Mesendoderm (in vitro differentiated cells): Measurements from ENCODE around the gene TTC33.

Source experiments
- DNase-seq: peaks from one replicate; pipeline ENCODE4 v3.0.0; 2013
- H2AK5ac ChIP-seq: 2 replicates; pipeline ENCODE4 v1.6.1; 2013; ENCODE audit warnings: low read length, inconsistent platforms
- H2BK120ac ChIP-seq: 2 replicates; pipeline ENCODE4 v1.6.1; 2013; ENCODE audit warnings: low read depth, mild to moderate bottlenecking, low read length, moderate library complexity, mixed read lengths
- H2BK15ac ChIP-seq: replicated peaks from 2 replicates; pipeline ENCODE4 v1.6.1; 2013; ENCODE audit warnings: low read depth, mild to moderate bottlenecking, moderate library complexity
- H2BK5ac ChIP-seq: 2 replicates; pipeline ENCODE4 v1.6.1; 2013; ENCODE audit warnings: low read length, inconsistent platforms
- H3K18ac ChIP-seq: 2 replicates; pipeline ENCODE4 v1.6.1; 2013; ENCODE audit warnings: mild to moderate bottlenecking, low read length, mixed read lengths
- H3K23ac ChIP-seq: one replicate; pipeline ENCODE4 v1.6.1; 2013; ENCODE audit warnings: low read length
- H3K27ac ChIP-seq: 2 replicates; pipeline ENCODE4 v1.5.1; 2013; ENCODE audit warnings: low read depth, mild to moderate bottlenecking, inconsistent platforms, low read length, moderate library complexity
- H3K27me3 ChIP-seq: 2 replicates; pipeline ENCODE4 v1.6.1; 2013; ENCODE audit warnings: low read length, control low read depth, mild to moderate bottlenecking, inconsistent platforms; ENCODE audit not compliant: insufficient read depth, poor library complexity
- H3K36me3 ChIP-seq: 2 replicates; pipeline ENCODE4 v1.6.1; 2013; ENCODE audit warnings: low read length, inconsistent platforms; ENCODE audit not compliant: control insufficient read depth, insufficient read depth
- H3K4ac ChIP-seq: one replicate; pipeline ENCODE4 v1.6.1; 2013; ENCODE audit warnings: low read depth, mild to moderate bottlenecking, low read length, moderate library complexity
- H3K4me1 ChIP-seq: 2 replicates; pipeline ENCODE4 v1.6.1; 2013; ENCODE audit warnings: low read depth, low read length, inconsistent platforms; ENCODE audit not compliant: control insufficient read depth
- H3K4me2 ChIP-seq: 2 replicates; pipeline ENCODE4 v1.6.1; 2013; ENCODE audit warnings: low read length
- H3K4me3 ChIP-seq: 2 replicates; pipeline ENCODE4 v1.5.1; 2013; ENCODE audit warnings: mild to moderate bottlenecking, low read length
- H3K56ac ChIP-seq: one replicate; pipeline ENCODE4 v1.6.1; 2013; ENCODE audit warnings: low read length
- H3K79me1 ChIP-seq: 2 replicates; pipeline ENCODE4 v1.6.1; 2013; ENCODE audit warnings: low read length, inconsistent platforms
- H3K79me2 ChIP-seq: 2 replicates; pipeline ENCODE4 v1.6.1; 2013; ENCODE audit warnings: mild to moderate bottlenecking, low read length; ENCODE audit not compliant: control insufficient read depth, insufficient read depth
- H3K9ac ChIP-seq: 2 replicates; pipeline ENCODE4 v1.6.1; 2013; ENCODE audit warnings: low read length, inconsistent platforms
- H4K5ac ChIP-seq: one replicate; pipeline ENCODE4 v1.6.1; 2013; ENCODE audit warnings: low read length
- H4K8ac ChIP-seq: one replicate; pipeline ENCODE4 v1.6.1; 2013; ENCODE audit warnings: low read depth, mild to moderate bottlenecking, control low read depth, low read length, moderate library complexity
- WGBS: extraction: QIAGEN DNeasy Blood & Tissue Kit; methylation state at CpG from one replicate; pipeline ENCODE4 v1.1.7; 2013; ENCODE audit warnings: low lambda C conversion rate, missing lambda C conversion rate; ENCODE audit not compliant: insufficient coverage; ENCODE audit errors: extremely low coverage; 5-methylcytosine and 5-hydroxymethylcytosine counted together

Gene TTC33

DNA sequence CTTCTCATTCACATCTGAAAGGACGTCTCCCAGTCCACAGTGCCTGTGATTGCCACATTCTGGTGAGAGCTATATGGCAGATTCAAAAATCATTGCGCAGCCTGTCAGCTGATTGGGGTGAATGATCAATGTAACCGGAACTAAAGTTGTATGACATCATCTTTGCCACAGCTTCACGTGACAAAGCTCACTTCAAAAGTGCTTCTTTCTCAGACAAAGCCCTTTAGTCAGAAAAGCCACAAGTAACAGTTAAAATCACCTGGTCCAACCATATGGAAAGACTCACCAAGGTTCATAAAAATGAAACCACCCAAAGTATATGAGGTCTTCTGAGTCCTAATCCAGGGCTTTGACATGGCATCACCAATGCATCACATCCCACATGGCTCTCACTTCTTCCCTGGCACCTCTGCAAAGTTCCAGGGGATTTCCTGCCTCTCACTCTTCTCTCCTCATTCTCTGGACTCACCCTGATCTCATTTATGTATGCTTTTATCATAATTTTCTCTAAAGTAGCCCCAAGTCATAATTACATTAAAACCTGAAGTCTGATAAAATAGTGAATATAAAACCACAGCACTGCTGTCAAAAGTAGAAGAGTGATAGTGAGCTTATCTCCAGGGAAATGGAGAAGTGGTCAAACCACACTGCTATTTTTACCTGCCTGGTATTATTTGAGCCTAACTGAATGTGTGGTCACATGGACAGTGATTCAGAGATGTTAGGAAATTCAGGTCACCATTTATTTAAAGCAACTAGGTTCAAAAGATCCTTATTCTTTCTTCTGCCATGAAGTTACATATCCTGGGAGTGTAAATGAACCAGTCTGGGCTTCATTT lies 269.1 kb downstream of the TTC33 start:
- H3K9ac ChIP-seq, result no peak overlapping the region
- H4K8ac ChIP-seq, result no peak overlapping the region
- no peak overlapping the region for H2BK15ac ChIP-seq
- no peaks in the 10 kb centered on the region for H3K79me1 ChIP-seq
- H3K23ac ChIP-seq, result no peak overlapping the region
- H3K56ac ChIP-seq, result no peak overlapping the region
- H3K79me2 ChIP-seq, result no peaks in the 10 kb centered on the region
- H3K27ac ChIP-seq, result no peak overlapping the region
- H3K18ac ChIP-seq, result no peak overlapping the region
- no peak overlapping the region for H2BK120ac ChIP-seq
- H2BK5ac ChIP-seq, result no peak overlapping the region
- H3K4me3 ChIP-seq, result no peak overlapping the region
- WGBS, result no CpG with 5 or more reads among the region's 4 CpGs
- peak overlapping the region; percentile 51 for H4K5ac ChIP-seq
- H3K4me1 ChIP-seq, result no peaks in the 10 kb centered on the region
- no peak overlapping the region for H2AK5ac ChIP-seq
- H3K4ac ChIP-seq, result no peak overlapping the region
- H3K4me2 ChIP-seq, result no peak overlapping the region
- H3K36me3 ChIP-seq, result no peaks in the 10 kb centered on the region
- DNase-seq, result no peak
- no peaks in the 10 kb centered on the region for H3K27me3 ChIP-seq

DNA sequence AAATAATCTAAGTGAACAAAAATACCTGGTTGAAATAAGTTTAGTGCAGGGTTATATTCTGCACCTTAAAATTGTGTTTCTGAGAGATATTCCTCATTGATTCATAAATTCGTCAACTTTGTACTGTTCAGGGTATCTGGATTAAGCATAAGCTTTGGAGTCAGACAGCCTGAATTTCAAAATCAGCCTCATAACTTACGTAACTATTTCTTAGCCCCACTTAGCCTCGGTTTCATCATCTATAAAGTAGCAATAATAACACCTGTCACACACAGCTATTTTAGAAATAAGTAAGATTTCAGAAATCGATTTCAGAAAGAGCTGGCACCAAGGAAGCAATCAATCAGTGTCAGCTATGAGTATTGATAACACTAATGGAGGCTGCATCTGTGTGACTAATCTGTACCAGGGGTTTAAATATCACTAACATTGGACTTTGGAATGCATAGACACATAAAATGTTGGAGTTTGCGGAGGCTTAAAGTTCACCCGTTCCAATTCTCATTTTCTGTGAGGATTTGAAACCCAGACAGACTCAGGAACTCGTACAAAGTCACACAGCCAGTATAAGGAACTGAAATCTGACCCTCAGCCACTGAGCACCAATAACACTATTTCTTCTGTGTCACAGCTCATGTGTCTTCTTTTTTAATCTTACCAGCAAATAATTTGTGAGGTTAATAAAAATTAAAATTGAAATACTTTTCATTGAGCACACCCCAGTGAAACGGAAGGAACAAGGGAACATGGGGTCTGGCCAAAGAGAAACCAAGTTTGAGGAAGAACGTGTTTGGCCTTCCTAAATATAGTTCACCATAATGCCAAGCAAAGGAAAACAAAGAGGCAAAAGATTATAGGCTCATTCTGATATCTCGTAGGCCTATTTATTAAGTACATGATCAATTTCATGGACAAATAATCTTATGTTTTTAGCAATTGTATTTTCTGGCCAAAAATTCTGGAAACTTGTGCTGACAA lies 270.5 kb downstream of the TTC33 start:
- Histone ChIP-seq H3K4ac (no peak overlapping the region), H3K27me3 (no peaks in the 10 kb centered on the region), H2AK5ac (no peak overlapping the region), H3K56ac (no peak overlapping the region), H2BK15ac (no peak overlapping the region), H3K18ac (no peak overlapping the region), H4K5ac (no peak overlapping the region), H2BK120ac (no peak overlapping the region), H2BK5ac (no peak overlapping the region), H3K9ac (no peak overlapping the region), H3K4me3 (no peak overlapping the region), H3K4me1 (no peaks in the 10 kb centered on the region), H3K4me2 (no peak overlapping the region), H3K36me3 (no peaks in the 10 kb centered on the region), H3K27ac (no peak overlapping the region), H3K23ac (no peak overlapping the region), H4K8ac (no peak overlapping the region), H3K79me1 (no peaks in the 10 kb centered on the region), H3K79me2 (no peaks in the 10 kb centered on the region)
- no CpG with 5 or more reads among the region's 10 CpGs for WGBS
- DNase-seq, result no peak

DNA sequence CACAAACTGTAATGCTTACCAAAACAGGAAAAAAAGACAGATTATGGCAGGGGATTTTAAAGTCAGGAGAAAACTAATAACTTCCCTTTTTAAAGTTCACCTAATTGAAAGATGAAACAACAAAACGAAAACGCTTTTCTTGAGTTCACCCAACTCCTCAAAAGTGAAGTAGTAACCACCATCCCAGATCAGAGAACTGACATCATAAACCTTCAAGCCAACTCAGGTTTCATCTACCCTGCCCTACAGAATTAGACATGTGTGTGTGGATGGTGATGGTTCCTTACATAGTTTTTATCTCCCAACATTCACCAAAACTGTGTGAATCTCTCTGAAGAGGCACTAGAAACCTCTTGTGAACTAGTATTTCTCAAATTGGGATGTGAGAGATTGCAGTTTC lies 271.3 kb downstream of the TTC33 start:
- no peak overlapping the region for H3K27ac ChIP-seq
- DNase-seq, result no peak
- H3K4me1 ChIP-seq, result no peaks in the 10 kb centered on the region
- WGBS, result no CpG with 5 or more reads among the region's 2 CpGs
- no peak overlapping the region for H3K18ac ChIP-seq
- no peak overlapping the region for H3K4me2 ChIP-seq
- H3K4me3 ChIP-seq, result no peak overlapping the region
- H2AK5ac ChIP-seq, result no peak overlapping the region
- H4K5ac ChIP-seq, result no peak overlapping the region
- no peak overlapping the region for H3K56ac ChIP-seq
- no peaks in the 10 kb centered on the region for H3K79me2 ChIP-seq
- H2BK120ac ChIP-seq, result no peak overlapping the region
- H3K36me3 ChIP-seq, result no peaks in the 10 kb centered on the region
- H3K79me1 ChIP-seq, result no peaks in the 10 kb centered on the region
- H4K8ac ChIP-seq, result no peak overlapping the region
- H2BK5ac ChIP-seq, result no peak overlapping the region
- no peak overlapping the region for H3K4ac ChIP-seq
- H3K27me3 ChIP-seq, result no peaks in the 10 kb centered on the region
- H2BK15ac ChIP-seq, result no peak overlapping the region
- H3K9ac ChIP-seq, result no peak overlapping the region
- no peak overlapping the region for H3K23ac ChIP-seq

DNA sequence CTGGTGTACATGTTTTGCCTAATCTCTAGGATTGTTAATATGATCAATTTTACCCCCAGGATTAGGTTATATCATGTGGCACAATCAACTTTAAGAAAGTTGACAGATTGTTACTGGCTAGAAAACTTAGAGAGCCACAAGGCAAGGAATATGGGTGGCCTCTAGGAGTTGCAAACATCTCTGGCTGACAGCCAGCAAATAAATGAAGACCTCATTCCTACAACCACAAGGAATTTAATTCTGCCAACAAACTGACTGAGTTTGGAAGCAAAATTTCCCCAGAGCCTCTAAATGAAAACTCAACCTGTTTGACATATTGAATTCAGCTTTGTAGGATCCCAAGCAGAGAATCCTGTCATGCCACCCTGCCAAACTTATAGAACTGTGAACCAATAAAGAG lies 272.4 kb downstream of the TTC33 start:
- Histone ChIP-seq H2AK5ac (no peak overlapping the region), H3K36me3 (no peaks in the 10 kb centered on the region), H3K79me2 (no peaks in the 10 kb centered on the region)

DNA sequence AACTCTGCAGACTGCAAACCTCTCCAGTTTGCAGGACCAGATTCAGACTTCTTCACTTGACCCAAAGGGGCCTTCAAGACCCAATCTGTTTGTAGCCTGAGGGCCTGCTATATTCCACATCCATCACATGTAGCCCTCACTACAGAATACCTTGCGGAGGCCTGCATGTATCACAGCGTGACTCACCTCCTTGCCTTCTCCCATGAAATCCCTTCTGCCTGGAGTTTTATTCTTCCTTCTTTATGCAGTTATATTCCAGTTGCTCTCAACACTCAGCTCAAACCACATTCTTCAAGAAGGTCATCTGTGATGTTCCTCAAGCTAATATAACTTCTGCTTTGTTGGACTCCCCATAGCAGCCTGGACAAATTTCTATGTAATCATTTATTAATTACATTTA lies 274.5 kb downstream of the TTC33 start:
- H2BK15ac ChIP-seq, result no peak overlapping the region
- no peak overlapping the region for H3K18ac ChIP-seq
- H3K79me1 ChIP-seq, result no peaks in the 10 kb centered on the region
- no peaks in the 10 kb centered on the region for H3K4me1 ChIP-seq
- H3K56ac ChIP-seq, result no peak overlapping the region
- H3K4ac ChIP-seq, result no peak overlapping the region
- H2BK120ac ChIP-seq, result no peak overlapping the region
- no peak for DNase-seq
- H2BK5ac ChIP-seq, result no peak overlapping the region
- H3K36me3 ChIP-seq, result no peaks in the 10 kb centered on the region
- no peak overlapping the region for H4K5ac ChIP-seq
- H3K27me3 ChIP-seq, result no peaks in the 10 kb centered on the region
- no peak overlapping the region for H3K4me3 ChIP-seq
- H2AK5ac ChIP-seq, result no peak overlapping the region
- no CpG with 5 or more reads among the region's 2 CpGs for WGBS
- H3K9ac ChIP-seq, result no peak overlapping the region
- H4K8ac ChIP-seq, result no peak overlapping the region
- H3K27ac ChIP-seq, result no peak overlapping the region
- H3K79me2 ChIP-seq, result no peaks in the 10 kb centered on the region
- H3K23ac ChIP-seq, result no peak overlapping the region
- H3K4me2 ChIP-seq, result no peak overlapping the region

More for the DNA sequence above, 272.4 kb downstream of the TTC33 start:
- Histone ChIP-seq H3K4me2 (no peak overlapping the region), H3K9ac (no peak overlapping the region), H3K4me1 (no peaks in the 10 kb centered on the region), H3K56ac (no peak overlapping the region), H3K18ac (no peak overlapping the region), H3K79me1 (no peaks in the 10 kb centered on the region), H3K4me3 (no peak overlapping the region), H3K27ac (no peak overlapping the region), H3K4ac (no peak overlapping the region), H2BK15ac (no peak overlapping the region), H4K8ac (no peak overlapping the region), H3K27me3 (no peaks in the 10 kb centered on the region), H3K23ac (no peak overlapping the region), H2BK120ac (no peak overlapping the region), H4K5ac (no peak overlapping the region), H2BK5ac (no peak overlapping the region)
- no peak for DNase-seq
